Astrocyte of the cerebellum (primary cell): Measurements from ENCODE around the gene LRRK1.

Source experiments
- DNase-seq: peaks from one replicate; pipeline ENCODE4 v3.0.0-alpha.2; 2011; ENCODE audit warnings: low read depth
- H3K4me3 ChIP-seq: 2 replicates; pipeline ENCODE4 v1.5.1; 2011; ENCODE audit warnings: mild to moderate bottlenecking, low read depth, low read length, moderate library complexity
- in situ Hi-C: cut with HindIII; loops from 2 replicates; pipeline ENCODE4 v1.10.0; 2017; ENCODE audit warnings: low sequenced_read_pairs
- TF ChIP-seq, protein P1 (sequence below): IDR thresholded peaks from 2 replicates; pipeline ENCODE4 v1.5.1; 2012; ENCODE audit warnings: low read length, low read depth, moderate library complexity, mild to moderate bottlenecking; ENCODE audit errors: missing control alignments

LRRK1 gene

DNA sequence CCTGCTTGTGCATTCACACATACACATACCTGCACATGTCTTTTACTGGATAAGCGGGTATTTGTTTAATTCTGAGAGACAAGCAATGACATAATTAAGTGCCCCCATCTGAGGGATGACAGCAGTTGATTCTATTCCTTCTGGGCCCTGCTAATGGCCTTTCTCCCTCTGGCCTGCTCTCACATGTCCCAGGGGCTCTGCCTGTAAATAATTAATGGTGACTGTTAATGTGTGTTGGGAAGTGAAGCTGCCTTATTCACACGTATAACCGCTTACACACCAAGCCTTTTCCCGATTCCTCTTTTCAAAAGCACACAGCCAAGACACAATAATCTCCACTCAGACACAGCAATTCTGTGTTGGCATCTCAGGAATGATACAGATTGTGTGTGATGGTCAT is 47.8 kb downstream of the LRRK1 start:
- no peak for DNase-seq
- in situ Hi-C loops: no loop called here
- H3K4me3 ChIP-seq: no peak overlapping the region
- TF ChIP-seq, protein P1, sequence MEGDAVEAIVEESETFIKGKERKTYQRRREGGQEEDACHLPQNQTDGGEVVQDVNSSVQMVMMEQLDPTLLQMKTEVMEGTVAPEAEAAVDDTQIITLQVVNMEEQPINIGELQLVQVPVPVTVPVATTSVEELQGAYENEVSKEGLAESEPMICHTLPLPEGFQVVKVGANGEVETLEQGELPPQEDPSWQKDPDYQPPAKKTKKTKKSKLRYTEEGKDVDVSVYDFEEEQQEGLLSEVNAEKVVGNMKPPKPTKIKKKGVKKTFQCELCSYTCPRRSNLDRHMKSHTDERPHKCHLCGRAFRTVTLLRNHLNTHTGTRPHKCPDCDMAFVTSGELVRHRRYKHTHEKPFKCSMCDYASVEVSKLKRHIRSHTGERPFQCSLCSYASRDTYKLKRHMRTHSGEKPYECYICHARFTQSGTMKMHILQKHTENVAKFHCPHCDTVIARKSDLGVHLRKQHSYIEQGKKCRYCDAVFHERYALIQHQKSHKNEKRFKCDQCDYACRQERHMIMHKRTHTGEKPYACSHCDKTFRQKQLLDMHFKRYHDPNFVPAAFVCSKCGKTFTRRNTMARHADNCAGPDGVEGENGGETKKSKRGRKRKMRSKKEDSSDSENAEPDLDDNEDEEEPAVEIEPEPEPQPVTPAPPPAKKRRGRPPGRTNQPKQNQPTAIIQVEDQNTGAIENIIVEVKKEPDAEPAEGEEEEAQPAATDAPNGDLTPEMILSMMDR: no peak

GRCh38 chr15:100968050-100968966 is 49.2 kb downstream of the LRRK1 start:
- TF ChIP-seq, protein P1: no peak
- peak; percentile 52 for DNase-seq
- H3K4me3 ChIP-seq: no peak overlapping the region
- in situ Hi-C loops: no loop called here

DNA sequence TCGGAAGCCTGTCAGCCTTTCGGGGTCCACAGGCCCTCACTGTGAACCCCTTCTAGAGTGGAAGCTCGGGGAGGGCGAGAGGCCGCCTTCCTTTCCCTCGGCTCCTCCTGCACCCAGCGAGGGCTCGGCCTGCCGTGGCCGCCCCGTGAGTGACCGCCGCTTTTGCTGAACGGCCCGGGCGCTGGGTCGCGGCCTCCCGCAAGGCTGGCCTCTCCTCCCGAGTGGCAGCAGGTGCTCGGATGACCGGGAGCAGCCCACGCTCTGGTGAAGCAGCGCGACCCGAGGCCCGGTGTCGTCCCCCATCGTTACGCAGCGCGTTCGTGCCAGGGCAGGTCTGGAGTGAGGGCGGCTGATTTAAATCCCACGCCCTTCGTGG is 53.8 kb downstream of the LRRK1 start:
- in situ Hi-C loops: no loop called here
- H3K4me3 ChIP-seq: peak overlapping the region; percentile 41
- TF ChIP-seq, protein P1: no peak
- DNase-seq: no peak

- in situ Hi-C loops: no loop called here
- peak overlapping the region; percentile 41 for H3K4me3 ChIP-seq
- DNase-seq: no peak
- TF ChIP-seq, protein P1: no peak
Measured at GRCh38 chr15:100973351-100974111, 54.4 kb downstream of the LRRK1 start.

DNA sequence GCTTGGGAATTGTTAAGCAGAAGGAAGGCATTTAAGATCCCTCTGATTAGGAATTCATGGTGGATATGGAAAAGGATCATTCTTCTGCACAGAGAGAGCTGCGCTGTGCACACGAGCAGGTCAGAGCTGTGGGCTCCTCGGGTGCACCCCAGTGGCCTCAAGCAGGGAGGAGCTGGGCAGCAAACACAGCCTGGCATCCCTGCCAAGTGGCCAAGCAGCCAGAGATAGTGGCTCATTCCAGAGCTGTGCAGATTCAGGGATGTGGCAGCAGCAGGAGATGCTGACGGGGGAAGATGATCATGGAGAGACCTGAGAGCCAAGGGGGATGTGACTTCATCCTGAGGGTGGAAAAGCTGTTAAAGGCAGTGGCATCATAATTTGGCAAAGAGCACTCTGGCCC is 55.9 kb downstream of the LRRK1 start:
- no peak overlapping the region for H3K4me3 ChIP-seq
- in situ Hi-C loops: no loop called here
- TF ChIP-seq, protein P1: no peak
- no peak for DNase-seq

GRCh38 chr15:100980410-100981046 is 61.4 kb downstream of the LRRK1 start:
- TF ChIP-seq, protein P1: no peak
- DNase-seq: no peak
- in situ Hi-C loops: no loop called here
- no peak overlapping the region for H3K4me3 ChIP-seq
